Measurements from ENCODE around the gene ASTE1. TPM values are rescaled to one million over a fixed set of nuclear protein-coding genes. Genes with fewer than 3 reads are reported as not detected.
"Not testable (repeated sequence)": the region's sequence is repeated elsewhere in the genome, so short reads cannot be mapped to it uniquely, and the experiment has no call there.

The ASTE1 gene
- total and polyA plus RNA-seq, 8 donors, result 0.45 to 13.2 (median 3.3) TPM

DNA sequence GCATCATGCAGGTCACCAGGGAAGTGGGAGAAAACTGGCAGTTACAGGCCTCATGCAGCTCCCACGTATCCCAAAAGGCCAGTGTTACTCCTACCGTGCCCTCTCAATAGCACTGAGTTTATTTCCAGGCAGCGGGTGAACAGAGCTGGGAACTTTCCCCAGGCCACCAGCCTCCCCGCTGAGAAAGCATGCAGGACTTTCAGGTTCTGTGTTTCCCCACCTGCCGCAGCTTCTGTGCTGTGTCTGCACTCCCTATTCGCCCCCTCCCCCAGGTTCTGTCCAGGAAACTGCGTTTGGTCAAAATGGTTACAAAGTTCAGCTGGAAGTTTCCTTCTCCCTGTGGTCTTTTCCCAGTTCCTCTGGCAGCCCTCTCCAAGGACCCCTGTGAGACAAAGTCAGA, 21.4 kb upstream of the ASTE1 start:
- H3K27ac ChIP-seq, result no peak overlapping the region
- 75 to 94% (median 84%) methylated on average over 7 of the region's 7 CpGs for WGBS, 5 donors
- H3K4me1 ChIP-seq, result no peaks in the 10 kb centered on the region
- H3K27me3 ChIP-seq, result no peaks in the 10 kb centered on the region
- TF ChIP-seq EP300 (IDR thresholded peaks at IDR 0.05), result no peak
- TF ChIP-seq, protein P1, sequence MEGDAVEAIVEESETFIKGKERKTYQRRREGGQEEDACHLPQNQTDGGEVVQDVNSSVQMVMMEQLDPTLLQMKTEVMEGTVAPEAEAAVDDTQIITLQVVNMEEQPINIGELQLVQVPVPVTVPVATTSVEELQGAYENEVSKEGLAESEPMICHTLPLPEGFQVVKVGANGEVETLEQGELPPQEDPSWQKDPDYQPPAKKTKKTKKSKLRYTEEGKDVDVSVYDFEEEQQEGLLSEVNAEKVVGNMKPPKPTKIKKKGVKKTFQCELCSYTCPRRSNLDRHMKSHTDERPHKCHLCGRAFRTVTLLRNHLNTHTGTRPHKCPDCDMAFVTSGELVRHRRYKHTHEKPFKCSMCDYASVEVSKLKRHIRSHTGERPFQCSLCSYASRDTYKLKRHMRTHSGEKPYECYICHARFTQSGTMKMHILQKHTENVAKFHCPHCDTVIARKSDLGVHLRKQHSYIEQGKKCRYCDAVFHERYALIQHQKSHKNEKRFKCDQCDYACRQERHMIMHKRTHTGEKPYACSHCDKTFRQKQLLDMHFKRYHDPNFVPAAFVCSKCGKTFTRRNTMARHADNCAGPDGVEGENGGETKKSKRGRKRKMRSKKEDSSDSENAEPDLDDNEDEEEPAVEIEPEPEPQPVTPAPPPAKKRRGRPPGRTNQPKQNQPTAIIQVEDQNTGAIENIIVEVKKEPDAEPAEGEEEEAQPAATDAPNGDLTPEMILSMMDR (IDR thresholded peaks at IDR 0.05), result no peak
- no peak overlapping the region for H3K4me3 ChIP-seq
- H3K9me3 ChIP-seq, result peaks cover 0 to 7% (median 0%) of the 10 kb centered on the region in 4 donors
- peaks cover 0 to 4% (median 0%) of the 10 kb centered on the region in 4 donors for H3K36me3 ChIP-seq
- DNase-seq, result no peak
- intact Hi-C loops (cut with DNase I; ENCODE audit: low total_unique reads), result no loop called here

DNA sequence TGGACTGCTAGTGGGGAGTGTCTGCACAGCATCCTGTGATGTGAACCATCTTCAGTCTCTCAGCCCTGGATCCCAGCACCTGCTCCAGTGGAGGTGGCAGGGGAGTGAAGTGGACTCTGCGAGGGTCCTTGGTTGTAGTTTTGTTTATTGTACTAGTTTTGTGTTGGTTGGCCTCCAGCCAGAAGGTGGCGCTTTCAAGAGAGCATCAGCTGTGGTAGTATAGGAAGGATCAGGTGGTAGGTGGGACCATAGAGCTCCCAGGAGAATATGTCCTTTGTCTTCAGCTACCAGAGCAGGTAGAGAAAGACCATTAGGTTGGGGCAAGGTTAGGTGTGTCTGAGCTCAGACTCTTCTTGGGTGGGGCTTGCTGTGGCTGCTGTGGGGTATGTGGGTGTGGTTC, 21.0 kb upstream of the ASTE1 start:
- H3K9me3 ChIP-seq, result peaks cover 0 to 7% (median 0%) of the 10 kb centered on the region in 4 donors
- peaks cover 0 to 4% (median 0%) of the 10 kb centered on the region in 4 donors for H3K36me3 ChIP-seq
- no peak overlapping the region for H3K27ac ChIP-seq
- WGBS, 5 donors, result 88 to 94% (median 92%) methylated on average over 2 of the region's 2 CpGs
- no peaks in the 10 kb centered on the region for H3K27me3 ChIP-seq
- TF ChIP-seq POLR2A (IDR thresholded peaks at IDR 0.05) (no peak), EP300 (IDR thresholded peaks at IDR 0.05) (no peak)
- no peak for DNase-seq
- no peak overlapping the region for H3K4me3 ChIP-seq
- no peaks in the 10 kb centered on the region for H3K4me1 ChIP-seq
- intact Hi-C loops (cut with DNase I; ENCODE audit: low total_unique reads), result no loop called here

GRCh38 chr3:131042271-131042985, 15.8 kb upstream of the ASTE1 start:
- DNase-seq, result peak in 1 of 2 donors; percentile 16
- H3K36me3 ChIP-seq; H3K4me3 ChIP-seq; H3K9me3 ChIP-seq; H3K27me3 ChIP-seq; intact Hi-C loops (cut with DNase I; ENCODE audit: low total_unique reads); H3K27ac ChIP-seq; H3K4me1 ChIP-seq: not testable (repeated sequence)
- 59 to 79% (median 77%) methylated on average over 4 to 10 of the region's 10 CpGs for WGBS, 5 donors

DNA sequence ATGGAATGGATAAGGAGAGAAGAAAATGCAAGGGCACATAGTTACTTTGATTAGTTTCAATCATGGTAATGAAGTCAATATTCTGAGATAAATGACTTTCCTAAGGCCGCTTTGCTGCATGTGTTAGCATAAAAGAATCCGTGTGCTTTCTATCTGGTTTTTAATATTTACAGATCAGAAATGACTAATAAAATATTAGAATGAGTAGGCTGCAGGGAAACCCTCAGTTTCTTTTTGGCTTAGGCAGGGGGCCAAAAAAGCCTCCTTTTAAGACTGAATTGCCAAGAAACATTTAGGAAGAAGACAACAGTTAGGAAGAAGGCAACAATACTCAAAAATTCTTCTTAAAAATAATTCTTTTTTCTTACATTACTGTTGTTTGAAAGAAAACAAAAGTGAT, 11.7 kb upstream of the ASTE1 start:
- WGBS, 5 donors, result 49 to 61% (median 53%) methylated on average over 2 of the region's 2 CpGs
- Histone ChIP-seq H3K27ac (no peak overlapping the region), H3K27me3 (no peaks in the 10 kb centered on the region), H3K4me1 (no peaks in the 10 kb centered on the region), H3K4me3 (no peak overlapping the region), H3K36me3 (no peaks in the 10 kb centered on the region), H3K9me3 (no peaks in the 10 kb centered on the region)
- intact Hi-C loops (cut with DNase I; ENCODE audit: low total_unique reads), result no loop called here
- DNase-seq, result no peak
- TF ChIP-seq, protein P1 (IDR thresholded peaks at IDR 0.05), result no peak
- TF ChIP-seq POLR2AphosphoS5 (IDR thresholded peaks at IDR 0.05) (no peak), POLR2A (IDR thresholded peaks at IDR 0.05) (no peak), EP300 (IDR thresholded peaks at IDR 0.05) (no peak)

DNA sequence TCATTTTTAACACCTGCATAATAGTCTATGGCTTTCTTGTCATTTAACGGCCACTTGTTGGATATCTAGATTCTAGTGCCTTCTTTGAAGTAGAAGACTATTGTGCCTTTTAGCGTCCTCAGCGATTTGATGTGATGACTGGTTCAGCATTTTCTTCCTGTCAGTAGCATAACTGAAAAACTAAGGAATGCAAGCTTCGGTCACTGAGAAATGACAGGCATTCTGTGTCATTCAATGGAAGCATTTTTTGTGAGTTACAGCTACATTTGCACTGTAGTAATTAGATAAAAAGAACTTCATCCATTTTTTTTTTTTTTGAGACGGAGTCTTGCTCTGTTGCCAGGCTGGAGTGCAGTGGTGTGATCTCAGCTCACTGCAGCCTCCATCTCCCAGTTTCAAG, 10.4 kb upstream of the ASTE1 start:
- TF ChIP-seq EP300 (IDR thresholded peaks at IDR 0.05) (no peak), POLR2A (IDR thresholded peaks at IDR 0.05) (no peak), POLR2AphosphoS5 (IDR thresholded peaks at IDR 0.05) (no peak)
- TF ChIP-seq, protein P1 (IDR thresholded peaks at IDR 0.05), result no peak
- H3K9me3 ChIP-seq, result no peaks in the 10 kb centered on the region
- no peak overlapping the region for H3K27ac ChIP-seq
- no peak overlapping the region for H3K4me3 ChIP-seq
- DNase-seq, result no peak
- H3K4me1 ChIP-seq, result no peaks in the 10 kb centered on the region
- intact Hi-C loops (cut with DNase I; ENCODE audit: low total_unique reads), result no loop called here
- H3K36me3 ChIP-seq, result no peaks in the 10 kb centered on the region
- no peaks in the 10 kb centered on the region for H3K27me3 ChIP-seq
- 91 to 96% (median 93%) methylated on average over 5 of the region's 5 CpGs for WGBS, 5 donors
